IMR-90 (cell line): Measurements from ENCODE around the gene P3R3URF. TPM values are rescaled to one million over a fixed set of nuclear protein-coding genes. Genes with fewer than 3 reads are reported as not detected.
"Not testable (repeated sequence)": the region's sequence is repeated elsewhere in the genome, so short reads cannot be mapped to it uniquely, and the experiment has no call there.

ENCODE experiments used
- ATAC-seq: fragments of 200-7000 bp; cut with Tn5 transposase; 2 replicates; pipeline ENCODE4 v1.9.1; 2020; ENCODE audit warnings: low read depth, mild to moderate bottlenecking, moderate library complexity
- BruUV-seq: library from RNA; stranded (reverse); fragments of 400-500 nt; replicated peaks from 2 replicates; lab custom pipeline; 2021; lab: Mats Ljungman, UMichigan
- CTCF ChIA-PET: fragments of 300-600 bp; formaldehyde crosslinking; extraction: SDS; loops from one replicate; lab custom pipeline; 2021; ENCODE audit warnings: antibody characterized with exemption; lab: Yijun Ruan, JAX
- POLR2A ChIA-PET: fragments of 300-600 bp; sonication (Branson Sonifier 250); formaldehyde crosslinking; loops from one replicate; lab custom pipeline; 2022; ENCODE audit warnings: antibody characterized with exemption; ENCODE audit not compliant: unreplicated experiment; lab: Charles Lee
- DNase-seq: peaks from one replicate; pipeline ENCODE4 v3.0.0; 2013
- H2AFZ ChIP-seq: replicated peaks from 2 replicates; pipeline ENCODE3; 2013; ENCODE audit warnings: low read length, mild to moderate bottlenecking; ENCODE audit not compliant: poor library complexity
- H2AK5ac ChIP-seq: 2 replicates; pipeline ENCODE4 v1.6.1; 2013; ENCODE audit warnings: low read depth, low read length, inconsistent platforms
- H2AK9ac ChIP-seq: replicated peaks from 2 replicates; pipeline ENCODE3; 2013; ENCODE audit warnings: mild to moderate bottlenecking, low read depth, low read length, moderate library complexity; ENCODE audit not compliant: poor library complexity
- H2BK120ac ChIP-seq: 2 replicates; pipeline ENCODE4 v1.6.1; 2013; ENCODE audit warnings: low read depth, low read length, inconsistent platforms
- H2BK15ac ChIP-seq: 3 replicates; pipeline ENCODE4 v1.6.1; 2013; ENCODE audit warnings: low read depth, low read length, inconsistent platforms
- H2BK20ac ChIP-seq: 2 replicates; pipeline ENCODE4 v1.6.1; 2013; ENCODE audit warnings: low read depth, mild to moderate bottlenecking, inconsistent platforms, low read length, moderate library complexity
- H2BK5ac ChIP-seq: 2 replicates; pipeline ENCODE4 v1.6.1; 2013; ENCODE audit warnings: mild to moderate bottlenecking, low read depth, low read length, inconsistent platforms; ENCODE audit not compliant: poor library complexity, severe bottlenecking
- H3K14ac ChIP-seq: replicated peaks from 2 replicates; pipeline ENCODE4 v1.6.1; 2013; ENCODE audit warnings: low read depth, low read length, inconsistent platforms
- H3K18ac ChIP-seq: 2 replicates; pipeline ENCODE4 v1.6.1; 2013; ENCODE audit warnings: low read depth, low read length, control low read depth
- H3K23ac ChIP-seq: 2 replicates; pipeline ENCODE4 v1.6.1; 2013; ENCODE audit warnings: low read depth, low read length, inconsistent platforms
- H3K27ac ChIP-seq: 2 replicates; pipeline ENCODE4 v1.5.1; 2013; ENCODE audit warnings: mild to moderate bottlenecking, control low read depth, low read length; ENCODE audit not compliant: insufficient read depth
- H3K27me3 ChIP-seq: 2 replicates; pipeline ENCODE4 v1.6.1; 2013; ENCODE audit warnings: low read length; ENCODE audit not compliant: control insufficient read depth, insufficient read depth
- H3K36me3 ChIP-seq: 2 replicates; pipeline ENCODE4 v1.6.1; 2013; ENCODE audit warnings: low read length, mixed read lengths; ENCODE audit not compliant: control insufficient read depth, insufficient read depth
- H3K4ac ChIP-seq: 2 replicates; pipeline ENCODE4 v1.6.1; 2013; ENCODE audit warnings: low read depth, low read length, inconsistent platforms
- H3K4me1 ChIP-seq: 2 replicates; pipeline ENCODE4 v1.6.1; 2013; ENCODE audit warnings: low read length, mixed read lengths; ENCODE audit not compliant: control insufficient read depth, insufficient read depth
- H3K4me2 ChIP-seq: 2 replicates; pipeline ENCODE4 v1.6.1; 2013; ENCODE audit warnings: low read depth, mild to moderate bottlenecking, control low read depth, low read length, moderate library complexity
- H3K4me3 ChIP-seq: 2 replicates; pipeline ENCODE4 v1.5.1; 2013; ENCODE audit warnings: low read depth, mild to moderate bottlenecking, control low read depth, low read length, moderate library complexity; ENCODE audit not compliant: insufficient read depth
- H3K56ac ChIP-seq: 2 replicates; pipeline ENCODE4 v1.6.1; 2013; ENCODE audit warnings: low read length, inconsistent platforms; ENCODE audit not compliant: insufficient read depth; ENCODE audit errors: extremely low read depth
- H3K79me1 ChIP-seq, 2 experiments: 2 replicates each; pipeline ENCODE4 v1.6.1; 2013; ENCODE audit warnings: low read length in 2 of 2, inconsistent platforms in 1 of 2, low read depth in 1 of 2
- H3K9ac ChIP-seq: 2 replicates; pipeline ENCODE4 v1.6.1; 2013; ENCODE audit warnings: low read depth, low read length, control low read depth
- H3K9me1 ChIP-seq: 2 replicates; pipeline ENCODE4 v1.6.1; 2013; ENCODE audit warnings: low read length, inconsistent platforms; ENCODE audit not compliant: insufficient read depth
- H3K9me3 ChIP-seq: 2 replicates; pipeline ENCODE4 v1.6.1; 2013; ENCODE audit warnings: low read length; ENCODE audit not compliant: control insufficient read depth, insufficient read depth
- H4K20me1 ChIP-seq: 2 replicates; pipeline ENCODE4 v1.6.1; 2013; ENCODE audit warnings: low read length, inconsistent platforms; ENCODE audit not compliant: insufficient read depth
- H4K5ac ChIP-seq: 2 replicates; pipeline ENCODE4 v1.6.1; 2013; ENCODE audit warnings: mild to moderate bottlenecking, low read depth, low read length, control low read depth
- H4K8ac ChIP-seq, 2 experiments: 2 replicates each; pipeline ENCODE4 v1.6.1; 2013; ENCODE audit warnings: low read depth in 2 of 2, low read length in 2 of 2, control low read depth in 1 of 2, inconsistent platforms in 1 of 2
- H4K91ac ChIP-seq: 2 replicates; pipeline ENCODE4 v1.6.1; 2013; ENCODE audit warnings: low read depth, low read length, inconsistent platforms; ENCODE audit not compliant: insufficient read depth
- CEBPB ChIP-seq: IDR thresholded peaks from 2 replicates; pipeline ENCODE4 v1.6.1; 2012; ENCODE audit warnings: low read depth, low read length, improper control_type of control experiment
- RAD21 ChIP-seq: IDR thresholded peaks from 2 replicates; pipeline ENCODE4 v1.6.1; 2012; ENCODE audit warnings: low read length, improper control_type of control experiment
- SMC3 ChIP-seq: fragments of 150-350 bp; IDR thresholded peaks from 2 replicates; pipeline ENCODE4 v1.6.1; 2016; ENCODE audit warnings: low read depth, mild to moderate bottlenecking, antibody characterized with exemption, low read length, moderate library complexity
- WGBS, 2 experiments: methylation state at CpG; one replicate each; pipeline versions ENCODE4 v1.1.5 to v1.1.7; 2013; ENCODE audit warnings: missing lambda C conversion rate in 2 of 2; ENCODE audit not compliant: insufficient read length in 1 of 2; ENCODE audit errors: extremely low coverage in 2 of 2; 5-methylcytosine and 5-hydroxymethylcytosine counted together
- dilution Hi-C: fragments of 300-500 bp; cut with HindIII; formaldehyde crosslinking; loops from one replicate; pipeline ENCODE4 v1.14.3; 2018; ENCODE audit warnings: low sequenced_read_pairs; ENCODE audit not compliant: unreplicated experiment
- in situ Hi-C: fragments of 300-500 bp; cut with MboI; formaldehyde crosslinking; loops from 3 replicates; pipeline ENCODE4 v1.14.3; 2019; ENCODE audit warnings: low sequenced_read_pairs, inconsistent platforms, mixed read lengths
- intact Hi-C: fragments of 100-400 bp; cut with micrococcal nuclease; formaldehyde crosslinking; loops from 2 replicates; pipeline ENCODE4 v1.10.0; 2022
- polyA plus RNA-seq, 3 experiments: library from polyadenylated mRNA; depleted of rRNA; stranded (reverse); fragments of >200 nt; gene quantifications; 2 replicates each; pipeline ENCODE4 v1.2.3, GENCODE V29; 2012; ENCODE audit warnings: low replicate concordance in 1 of 3
- total RNA-seq: library from RNA; depleted of rRNA; stranded (reverse); fragments of >200 nt; gene quantifications from 2 replicates; pipeline ENCODE4 v1.2.3, GENCODE V29; 2012
- TF ChIP-seq, protein P1 (sequence below): conservative IDR thresholded peaks from 2 replicates; pipeline ENCODE4 v1.5.1; 2012; ENCODE audit warnings: mild to moderate bottlenecking, low read depth, low read length, improper control_type of control experiment

The P3R3URF gene
- total and polyA plus RNA-seq, 2 of the 4 experiments (the other 2 are of a cell fraction), result not detected

DNA sequence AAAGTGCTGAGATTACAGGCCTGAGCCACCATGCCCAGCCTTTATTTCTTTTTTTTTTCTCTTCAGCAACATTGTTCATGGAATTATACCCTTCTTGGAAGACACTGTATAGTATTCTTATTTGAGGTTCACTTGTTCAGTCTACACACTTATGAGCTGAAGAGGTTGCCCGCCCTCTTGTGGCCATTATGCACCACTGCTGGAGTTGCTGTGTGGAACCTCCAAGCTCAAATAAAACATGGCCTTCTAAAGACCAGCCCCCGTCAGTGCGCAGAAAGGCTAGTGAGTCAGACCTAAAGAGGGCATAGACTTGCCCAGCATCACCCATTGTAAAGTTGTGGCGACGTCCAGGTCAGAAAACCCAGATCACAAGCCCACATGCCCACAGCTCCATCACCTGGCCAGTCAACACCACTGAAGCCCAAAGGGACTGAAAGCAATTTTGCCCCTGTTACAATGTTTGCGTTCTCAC is 47.2 kb upstream of the P3R3URF start:
- 0 out of 2 replicates have a peak, but pooled peaks cover 6% of the 10 kb centered on the region for H3K9me1 ChIP-seq
- H3K23ac ChIP-seq, result peak overlapping the region; percentile 32; the same call in 1 of the 2 replicates
- H3K4me2 ChIP-seq, result no peak overlapping the region
- dilution Hi-C loops (no loop called here), intact Hi-C loops (loop anchor here (1.0 kb wide), 2 partner anchors 44 to 186 kb away; no protein-coding TSS in a partner anchor), in situ Hi-C loops (no loop called here)
- no peak overlapping the region for H3K56ac ChIP-seq
- DNase-seq, result peak; percentile 93
- no peak overlapping the region for H2BK15ac ChIP-seq
- no peak overlapping the region for H3K14ac ChIP-seq
- no peaks in the 10 kb centered on the region; a peak in 1 of 4 replicates for H3K79me1 ChIP-seq
- peak overlapping the region; percentile 92 for H2AFZ ChIP-seq
- H3K4ac ChIP-seq, result peak overlapping the region; percentile 57
- H3K4me3 ChIP-seq, result no peak overlapping the region
- H3K18ac ChIP-seq, result no peak overlapping the region
- peak; percentile 98 for ATAC-seq
- WGBS, 2 experiments, result 10% methylated on average over 2 of the region's 6 CpGs; no CpG with 5 or more reads in 1 of the 2 experiments
- H2AK9ac ChIP-seq, result peak overlapping the region; percentile 79
- peaks cover 2% of the 10 kb centered on the region; the same call in 1 of the 2 replicates for H3K36me3 ChIP-seq
- no TSS peak for BruUV-seq
- H3K27ac ChIP-seq, result no peak overlapping the region
- no peak overlapping the region for H2BK120ac ChIP-seq
- H3K4me1 ChIP-seq, result peaks cover 1% of the 10 kb centered on the region; the same call in 1 of the 2 replicates
- CTCF ChIA-PET, result interaction anchor here (0.6 to 3.1 kb wide), 19 partner anchors 9 to 569 kb away, joined by 3 to 21 read pairs (median 4); partner anchors contain the start of genes LURAP1, POMGNT1 and RAD54L
- no peak overlapping the region for H4K91ac ChIP-seq
- H4K8ac ChIP-seq, result no peak overlapping the region; a peak in 1 of 4 replicates
- no peak overlapping the region for H2AK5ac ChIP-seq
- H2BK20ac ChIP-seq, result no peak overlapping the region
- no peak overlapping the region for H3K9ac ChIP-seq
- no peak overlapping the region for H4K5ac ChIP-seq
- H3K9me3 ChIP-seq, result no peaks in the 10 kb centered on the region
- POLR2A ChIA-PET, result interaction anchor here (0.6 kb wide), 1 partner anchor 706 kb away, joined by 4 read pairs; no protein-coding TSS in a partner anchor
- peak; percentile 86 for TF ChIP-seq SMC3
- TF ChIP-seq CEBPB, result no peak
- TF ChIP-seq, protein P1, sequence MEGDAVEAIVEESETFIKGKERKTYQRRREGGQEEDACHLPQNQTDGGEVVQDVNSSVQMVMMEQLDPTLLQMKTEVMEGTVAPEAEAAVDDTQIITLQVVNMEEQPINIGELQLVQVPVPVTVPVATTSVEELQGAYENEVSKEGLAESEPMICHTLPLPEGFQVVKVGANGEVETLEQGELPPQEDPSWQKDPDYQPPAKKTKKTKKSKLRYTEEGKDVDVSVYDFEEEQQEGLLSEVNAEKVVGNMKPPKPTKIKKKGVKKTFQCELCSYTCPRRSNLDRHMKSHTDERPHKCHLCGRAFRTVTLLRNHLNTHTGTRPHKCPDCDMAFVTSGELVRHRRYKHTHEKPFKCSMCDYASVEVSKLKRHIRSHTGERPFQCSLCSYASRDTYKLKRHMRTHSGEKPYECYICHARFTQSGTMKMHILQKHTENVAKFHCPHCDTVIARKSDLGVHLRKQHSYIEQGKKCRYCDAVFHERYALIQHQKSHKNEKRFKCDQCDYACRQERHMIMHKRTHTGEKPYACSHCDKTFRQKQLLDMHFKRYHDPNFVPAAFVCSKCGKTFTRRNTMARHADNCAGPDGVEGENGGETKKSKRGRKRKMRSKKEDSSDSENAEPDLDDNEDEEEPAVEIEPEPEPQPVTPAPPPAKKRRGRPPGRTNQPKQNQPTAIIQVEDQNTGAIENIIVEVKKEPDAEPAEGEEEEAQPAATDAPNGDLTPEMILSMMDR, result peak; percentile 91
- TF ChIP-seq RAD21, result peak; percentile 88
- H2BK5ac ChIP-seq, result no peak overlapping the region
- no peaks in the 10 kb centered on the region for H3K27me3 ChIP-seq
- H4K20me1 ChIP-seq, result no peaks in the 10 kb centered on the region

DNA sequence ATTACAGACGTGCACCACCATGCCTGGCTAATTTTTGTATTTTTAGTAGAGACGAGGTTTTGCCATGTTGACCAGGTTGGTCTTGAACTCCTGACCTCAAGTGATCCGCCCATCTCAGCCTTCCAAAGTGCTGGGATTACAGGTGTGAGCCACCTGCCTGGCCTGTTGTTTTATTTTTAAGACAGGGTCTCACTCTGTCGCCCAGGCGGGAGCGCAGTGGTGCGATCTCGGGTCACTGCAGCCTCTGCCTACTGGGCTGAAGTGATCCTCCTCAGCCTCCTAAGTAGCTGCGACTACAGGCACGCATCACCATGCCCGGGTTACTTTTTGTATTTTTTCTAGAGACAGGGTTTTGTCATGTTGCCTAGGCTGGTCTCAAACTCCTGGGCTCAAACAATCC is 46.8 kb upstream of the P3R3URF start:
- H2BK5ac ChIP-seq, in situ Hi-C loops, H3K4ac ChIP-seq, H3K9me1 ChIP-seq, POLR2A ChIA-PET, H3K9me3 ChIP-seq, H4K8ac ChIP-seq, H3K56ac ChIP-seq, H2BK15ac ChIP-seq, H2AFZ ChIP-seq, BruUV-seq, H3K79me1 ChIP-seq, DNase-seq, H4K20me1 ChIP-seq, H4K5ac ChIP-seq, dilution Hi-C loops, H2BK120ac ChIP-seq, H3K23ac ChIP-seq, H2AK5ac ChIP-seq, H3K4me1 ChIP-seq, H4K91ac ChIP-seq, H3K4me3 ChIP-seq, H3K9ac ChIP-seq, H3K4me2 ChIP-seq, H3K18ac ChIP-seq, H3K27me3 ChIP-seq, H3K36me3 ChIP-seq, H2BK20ac ChIP-seq, H3K27ac ChIP-seq, ATAC-seq, H3K14ac ChIP-seq, H2AK9ac ChIP-seq: not testable (repeated sequence)
- intact Hi-C loops, result loop anchor here (1.0 kb wide), 2 partner anchors 44 to 186 kb away; no protein-coding TSS in a partner anchor
- CTCF ChIA-PET, result interaction anchor here (0.6 to 3.1 kb wide), 13 partner anchors 9 to 191 kb away, joined by 3 to 21 read pairs (median 4); partner anchors contain the start of genes LURAP1 and POMGNT1
- WGBS, 2 experiments, result 100% methylated on average over 2 of the region's 11 CpGs; no CpG with 5 or more reads in 1 of the 2 experiments
